EL (cell line): ENCODE measurements around the gene CLDN5.

Source experiments
- DNase-seq: peaks from one replicate; pipeline ENCODE4 v3.0.0-alpha.2; 2016

The CLDN5 gene

DNA sequence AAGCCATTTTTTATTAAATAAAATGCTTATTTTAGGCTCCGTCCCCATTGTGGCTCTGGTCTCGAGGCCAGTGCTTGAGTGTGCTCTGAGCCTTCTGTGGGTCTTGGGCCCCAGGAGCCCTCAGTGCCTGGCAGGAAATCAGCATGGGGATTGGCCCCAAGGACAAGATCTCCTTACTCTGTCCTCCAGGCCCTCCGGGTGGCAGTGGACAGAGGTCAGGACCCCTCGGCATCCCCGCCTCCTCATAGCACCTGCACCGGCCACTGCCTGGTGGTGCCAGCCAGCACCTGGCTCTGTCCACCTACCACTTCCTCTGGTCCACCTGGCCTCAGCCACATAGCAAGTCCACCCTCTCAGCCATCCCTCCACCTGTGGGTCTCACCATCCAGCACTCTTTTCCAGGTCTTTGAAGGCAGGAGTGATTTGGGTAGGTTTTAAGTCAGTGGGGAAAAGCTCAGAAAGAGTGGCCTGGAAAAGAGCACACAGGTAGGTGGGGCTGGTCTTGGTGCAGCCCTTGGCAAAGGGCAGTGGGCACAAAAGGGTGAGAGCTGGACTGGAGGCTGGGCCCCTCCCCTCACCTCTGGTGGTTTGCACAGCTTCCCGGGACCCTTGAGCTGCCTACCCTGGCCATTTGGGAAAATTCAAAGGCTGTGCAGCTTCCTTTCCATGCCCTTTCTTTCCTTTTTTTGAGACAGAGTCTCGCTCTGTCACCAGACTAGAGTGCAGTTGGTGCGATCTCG, 3.5 kb downstream of the CLDN5 start:
- DNase-seq = no peak

DNA sequence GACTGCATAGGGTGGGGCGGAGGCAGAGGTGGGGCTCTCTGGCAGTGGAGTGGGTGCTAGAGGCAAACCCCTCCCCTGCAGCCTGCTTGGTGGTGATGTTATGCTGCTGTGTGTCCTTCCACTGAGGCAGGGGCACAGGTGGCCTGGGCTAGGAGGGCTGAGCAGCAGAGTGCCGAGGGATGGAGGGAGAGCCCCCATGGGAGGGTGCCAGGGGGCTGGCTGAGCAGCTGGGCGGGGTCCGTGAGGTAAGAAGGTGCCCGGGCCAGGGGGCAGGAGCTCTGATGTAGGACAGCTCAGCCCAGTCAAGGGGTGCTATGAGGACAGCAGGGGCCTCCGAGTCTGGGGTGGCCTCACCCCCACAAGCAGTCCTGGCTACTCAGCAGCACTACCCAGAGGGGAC, 4.2 kb downstream of the CLDN5 start:
- no peak for DNase-seq

DNA sequence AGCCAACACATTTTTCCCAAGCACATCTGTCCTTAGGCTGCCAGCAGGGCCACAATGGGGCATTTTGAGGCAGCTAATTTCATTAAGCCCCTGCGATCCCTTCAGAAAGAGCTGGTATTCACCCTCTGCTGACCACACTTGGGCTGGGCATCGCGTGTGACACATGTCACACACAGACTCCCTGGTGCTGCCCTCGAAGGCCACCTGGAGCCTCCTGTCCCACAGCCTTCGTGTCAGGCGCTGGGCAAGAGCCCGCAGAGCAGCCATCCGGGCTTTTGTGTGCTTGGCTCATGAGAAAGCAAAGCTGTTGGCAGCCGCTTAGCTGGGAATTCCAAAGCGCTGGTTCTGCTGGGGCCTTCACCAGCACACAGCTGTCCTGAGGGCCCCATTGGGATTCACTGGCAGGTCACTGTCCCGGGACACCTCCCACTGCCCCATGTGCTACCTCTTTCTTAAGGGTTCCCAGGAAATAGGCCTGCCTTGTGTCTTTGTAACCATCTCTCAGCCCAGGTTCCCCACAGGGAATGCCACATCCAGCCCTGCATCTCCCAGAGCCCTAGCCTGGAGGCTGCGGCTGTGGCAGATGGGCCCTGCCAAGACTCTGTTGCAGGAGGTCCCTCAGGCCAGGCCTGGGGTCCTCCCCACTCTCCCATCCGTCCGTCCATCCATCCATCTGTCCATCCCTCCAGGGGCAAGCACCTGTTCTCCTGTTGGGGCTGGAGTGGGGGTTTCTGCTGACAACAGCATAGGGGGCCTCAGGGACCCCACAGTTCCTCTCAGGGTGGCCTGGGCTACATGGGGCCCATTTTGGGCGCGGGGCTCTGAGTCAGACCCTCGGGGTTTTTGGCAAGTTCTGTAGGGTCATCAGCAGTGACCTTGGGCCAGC, 4.9 kb downstream of the CLDN5 start:
- no peak for DNase-seq

DNA sequence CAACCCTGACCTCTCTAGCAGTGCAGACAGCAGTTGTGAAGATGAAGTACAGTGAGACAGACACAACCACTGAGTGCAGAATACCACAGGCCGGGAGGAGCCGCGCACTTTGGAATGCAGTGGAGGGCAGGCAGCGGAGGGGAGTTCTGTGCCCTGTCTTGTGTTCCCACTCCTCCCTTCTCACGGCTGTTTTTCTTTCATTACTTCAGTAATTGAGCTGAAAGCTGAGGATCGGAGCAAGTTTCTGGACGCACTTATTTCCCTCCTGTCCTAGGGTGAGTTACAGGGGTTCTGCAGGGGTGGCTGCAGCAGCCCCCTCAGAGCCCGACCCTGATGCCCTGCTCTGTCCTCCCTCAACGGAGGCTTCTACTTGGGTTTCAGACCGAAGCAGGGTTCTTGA, 5.6 kb downstream of the CLDN5 start:
- no peak for DNase-seq

DNA sequence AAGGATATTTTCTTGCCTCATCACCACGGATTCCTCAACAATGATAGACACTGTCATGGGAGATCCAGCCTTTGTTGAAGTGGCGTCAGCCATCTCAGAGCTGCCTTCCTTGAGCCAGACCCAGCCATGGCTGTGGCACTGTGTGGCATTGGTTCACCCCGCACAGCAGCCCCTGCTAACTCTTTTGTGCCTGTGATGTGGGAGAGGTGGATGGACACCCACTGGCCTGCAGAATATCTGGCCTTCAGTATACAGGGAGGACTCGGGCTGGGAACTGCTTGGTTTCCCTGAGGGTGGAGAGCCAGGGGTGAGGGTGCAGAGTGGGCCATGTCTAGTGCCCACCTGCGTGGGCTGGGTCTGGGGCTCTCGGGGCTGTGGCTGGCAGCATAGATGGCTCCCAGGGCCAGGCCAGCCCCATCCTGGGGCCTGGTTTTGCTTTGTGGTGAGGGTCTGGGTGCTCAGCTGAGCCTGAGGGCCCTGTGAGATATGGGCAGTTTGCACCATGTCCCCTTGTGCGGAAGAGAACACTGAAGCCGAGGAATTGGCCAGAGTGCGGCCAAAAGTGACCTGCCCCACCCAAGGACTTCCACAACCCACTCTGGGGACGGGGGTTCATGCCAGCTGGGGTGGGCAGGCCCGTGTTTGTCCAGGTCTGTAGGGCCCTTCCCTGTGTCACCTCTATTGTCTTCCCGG, 6.1 kb downstream of the CLDN5 start:
- no peak for DNase-seq

DNA sequence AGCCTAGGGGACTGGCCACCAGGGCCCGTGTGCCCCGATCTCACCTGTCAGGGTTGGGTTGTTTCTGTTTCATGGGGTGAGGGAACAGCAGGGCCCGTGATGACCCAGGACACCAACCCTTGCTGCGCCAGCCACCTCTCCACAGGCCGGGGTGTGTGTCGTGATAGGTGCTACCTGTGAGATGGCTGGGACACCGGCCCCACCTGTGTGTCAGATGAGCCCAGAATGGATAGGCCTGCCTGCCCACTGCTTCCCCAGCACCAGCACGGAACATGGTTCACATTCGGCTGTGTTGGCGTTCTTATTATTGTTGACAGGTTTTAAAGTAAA, 7.1 kb downstream of the CLDN5 start:
- DNase-seq = no peak

DNA sequence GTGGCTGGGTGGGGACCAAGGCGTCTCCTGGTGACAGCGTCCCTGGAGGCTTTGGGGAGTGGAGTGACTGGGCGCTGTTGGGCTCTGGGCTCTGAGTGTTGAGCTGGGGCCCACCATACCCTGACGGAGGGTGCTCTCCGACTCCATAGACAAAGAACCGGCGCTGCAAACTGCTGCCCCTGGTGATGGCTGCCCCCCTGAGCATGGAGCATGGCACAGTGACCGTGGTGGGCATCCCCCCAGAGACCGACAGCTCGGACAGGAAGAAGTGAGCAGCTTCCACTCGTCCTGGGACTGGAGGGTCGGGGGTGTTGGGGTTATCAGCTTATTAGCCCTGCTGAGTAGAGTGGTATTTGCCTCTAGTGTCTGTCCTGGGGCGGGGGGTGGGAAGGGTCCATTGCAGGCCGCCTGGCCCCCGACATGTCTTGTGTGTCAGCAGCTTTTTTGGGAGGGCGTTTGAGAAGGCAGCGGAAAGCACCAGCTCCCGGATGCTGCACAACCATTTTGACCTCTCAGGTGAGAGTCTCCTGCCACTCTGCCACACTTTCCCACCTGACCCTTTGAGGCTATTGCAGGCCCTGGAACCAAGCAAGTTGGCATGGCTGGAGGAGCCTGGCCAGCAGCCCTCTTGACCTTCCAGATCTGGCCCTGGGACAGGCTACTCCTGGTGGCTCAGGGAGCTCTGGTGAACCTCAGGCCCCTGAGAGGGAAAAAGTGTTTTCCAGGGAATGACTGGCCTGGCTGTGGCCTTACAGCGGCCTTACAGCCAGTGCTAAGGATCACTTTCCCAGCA, 7.6 kb downstream of the CLDN5 start:
- no peak for DNase-seq

DNA sequence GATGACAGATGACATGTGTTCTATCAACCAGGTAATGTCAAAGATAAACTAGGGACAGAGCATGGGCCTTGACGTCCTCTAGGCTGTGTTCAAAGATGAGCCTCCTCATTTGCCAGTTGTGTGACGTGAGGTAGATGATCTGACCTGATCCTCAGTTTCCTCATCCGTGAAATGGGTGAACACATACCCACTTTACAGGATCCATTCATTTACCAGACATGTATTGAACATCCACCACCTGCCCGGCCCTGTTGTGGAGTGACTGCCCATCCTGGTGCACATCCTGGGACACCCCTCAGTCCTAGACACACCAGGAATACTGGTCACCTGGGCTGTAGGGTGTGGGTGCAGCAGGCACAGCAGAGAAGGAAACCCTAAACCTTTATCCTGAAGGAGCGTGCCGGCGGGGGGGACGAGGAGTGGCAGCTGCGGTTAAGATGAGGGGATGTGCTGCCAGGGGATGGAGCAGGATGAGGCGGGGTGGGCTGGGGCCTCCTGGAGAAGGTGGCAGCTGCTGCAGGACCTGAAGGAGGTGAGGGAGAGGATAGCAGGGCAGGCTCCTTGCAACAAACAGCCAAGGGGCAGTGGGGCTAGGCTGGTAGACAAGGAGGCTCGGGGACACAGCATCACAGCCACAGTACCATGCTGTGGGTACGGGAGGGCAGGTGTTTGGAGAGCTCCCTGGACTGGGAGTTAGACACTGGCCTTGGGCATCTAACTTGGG, 8.4 kb downstream of the CLDN5 start:
- no peak for DNase-seq

DNA sequence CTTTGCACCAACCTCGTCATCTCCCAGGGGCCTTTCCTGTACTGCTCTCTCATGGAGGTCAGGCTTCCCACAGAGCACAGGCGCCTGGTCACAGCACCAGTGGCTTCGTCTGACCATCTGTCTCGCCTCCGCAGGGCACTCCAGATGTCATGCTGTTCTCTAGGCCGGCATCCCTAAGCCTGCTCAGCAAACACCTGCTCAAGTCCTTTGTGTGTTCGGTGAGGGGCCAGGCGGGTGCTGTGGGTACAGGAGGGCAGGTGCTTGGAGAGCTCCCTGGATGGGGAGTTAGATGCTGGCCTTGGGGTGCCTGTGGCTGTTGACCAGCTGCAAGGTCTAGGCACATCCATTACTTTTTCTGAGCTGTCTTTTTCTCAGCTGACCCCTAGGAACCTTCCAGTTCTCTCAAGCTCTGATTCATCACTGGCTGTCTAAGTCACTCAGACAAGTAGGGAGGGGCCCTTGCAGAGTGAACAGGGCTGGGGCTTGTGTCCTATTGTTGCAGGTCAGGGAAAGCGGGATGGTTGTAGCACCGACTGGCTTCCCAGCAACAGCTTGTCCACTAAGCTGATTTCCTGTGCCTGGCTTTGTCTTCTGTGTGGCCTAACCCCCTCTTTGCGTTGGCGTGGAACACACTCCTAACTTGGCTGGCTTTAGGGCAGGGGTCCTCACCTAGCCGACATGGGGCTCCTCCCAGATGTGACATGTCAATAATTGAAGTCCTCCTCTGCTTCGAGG, 9.2 kb downstream of the CLDN5 start:
- DNase-seq = no peak

DNA sequence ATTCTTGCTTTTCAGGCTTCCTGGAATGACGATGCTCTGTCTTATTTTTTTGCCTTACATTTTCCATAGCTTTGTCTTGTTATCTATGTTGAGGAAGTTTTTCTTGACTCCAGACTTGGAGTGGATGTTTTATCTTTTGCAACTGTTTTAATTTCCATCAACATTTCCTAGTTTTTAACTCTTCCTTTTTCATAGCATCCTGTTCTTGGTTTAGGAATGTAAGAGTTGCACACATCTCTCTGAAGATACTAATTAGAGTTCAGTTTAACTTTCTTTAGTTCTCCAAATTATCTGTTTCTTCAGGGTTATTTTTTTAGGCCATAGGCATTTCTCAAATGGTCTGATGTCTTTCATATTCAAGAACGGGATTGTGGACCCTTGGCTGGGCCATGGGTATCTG, 10.4 kb downstream of the CLDN5 start:
- DNase-seq = no peak

DNA sequence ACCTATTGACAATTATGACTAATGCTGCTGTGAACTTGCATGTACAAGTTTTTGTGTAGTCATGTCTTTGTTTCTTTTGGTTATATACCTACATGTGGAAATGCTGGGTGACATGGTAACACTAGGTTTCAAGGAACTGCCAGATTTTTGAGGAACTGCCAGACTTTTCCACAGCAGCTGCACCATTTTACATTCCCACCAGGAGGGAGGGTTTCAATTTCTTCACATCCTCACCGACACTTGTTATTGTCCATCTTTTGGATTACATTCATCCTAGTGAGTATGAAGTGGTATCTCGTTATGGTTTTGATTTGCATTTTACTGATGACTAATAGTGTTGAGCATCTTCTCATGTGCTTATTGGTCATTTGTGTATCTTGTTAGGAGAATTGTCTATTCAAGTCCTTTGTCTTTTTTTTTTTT, 13.3 kb downstream of the CLDN5 start:
- DNase-seq = no peak

DNA sequence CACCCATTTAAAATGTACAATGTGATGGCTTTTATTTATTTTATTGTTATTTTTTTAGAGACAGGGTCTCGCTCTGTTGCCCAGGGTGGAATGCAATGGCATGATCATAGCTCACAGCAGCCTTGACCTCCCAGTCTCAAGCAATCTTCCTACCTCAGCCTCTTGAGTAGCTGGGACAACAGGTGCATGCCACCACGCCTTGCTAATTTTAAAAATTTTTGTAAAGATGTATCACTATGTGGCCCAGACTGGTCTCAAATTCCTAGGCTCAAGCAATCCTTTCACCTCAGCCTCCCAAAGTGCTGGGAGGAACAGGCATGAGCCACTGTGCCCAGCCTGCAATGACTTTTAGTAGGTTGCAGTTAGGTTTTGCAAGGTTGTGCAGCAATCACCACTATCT, 14.3 kb downstream of the CLDN5 start:
- no peak for DNase-seq

DNA sequence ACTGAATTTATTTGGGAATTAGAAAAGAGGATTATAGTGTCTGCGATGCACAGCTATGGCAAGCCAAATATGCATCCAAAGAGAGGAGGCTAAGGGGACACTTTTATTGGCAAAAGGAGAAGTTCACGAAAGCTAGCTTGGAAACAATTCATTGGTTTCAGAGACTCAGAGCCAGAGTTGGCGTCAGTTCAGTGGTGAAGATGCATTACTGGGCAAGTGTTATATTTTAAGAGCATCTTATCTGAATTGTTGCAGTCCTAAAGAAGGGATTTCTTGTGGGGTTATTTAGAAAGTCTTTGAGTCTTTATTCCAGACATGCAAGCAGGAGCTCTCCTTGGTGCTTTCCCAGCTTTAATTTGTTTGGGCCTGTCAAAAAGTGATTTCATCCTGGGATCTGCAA, 15.0 kb downstream of the CLDN5 start:
- no peak for DNase-seq

DNA sequence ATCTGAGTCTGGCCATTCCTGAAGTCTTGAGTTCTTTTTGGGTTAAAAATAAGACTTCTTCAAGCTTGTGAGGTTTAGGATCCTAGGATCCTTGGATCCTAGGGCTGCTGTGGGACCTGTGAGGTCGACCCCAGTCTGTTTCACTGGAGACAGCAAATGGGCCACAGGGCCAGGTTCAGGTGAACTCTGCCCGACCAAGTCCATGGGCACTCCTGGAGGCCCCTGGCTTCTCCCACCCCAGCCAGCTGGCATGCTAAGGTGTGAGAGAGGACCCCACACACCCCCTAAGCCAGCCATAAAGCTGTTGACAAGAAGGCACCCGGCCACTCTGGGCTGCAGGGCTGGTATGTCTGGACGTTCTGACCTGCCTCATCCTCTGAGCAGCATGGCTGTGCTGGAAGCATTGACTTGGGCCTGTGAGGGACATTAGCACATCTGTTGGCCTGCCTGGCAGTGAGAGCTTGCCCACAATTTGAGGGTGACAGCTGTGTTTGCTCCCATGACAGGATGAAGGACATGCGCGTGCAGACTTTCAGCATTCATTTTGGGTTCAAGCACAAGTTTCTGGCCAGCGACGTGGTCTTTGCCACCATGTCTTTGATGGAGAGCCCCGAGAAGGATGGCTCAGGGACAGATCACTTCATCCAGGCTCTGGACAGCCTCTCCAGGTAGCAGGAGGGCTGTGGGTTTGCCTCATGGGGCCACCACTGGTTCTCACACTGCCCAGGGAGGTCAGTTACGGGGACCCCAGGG, 16.0 kb downstream of the CLDN5 start:
- no peak for DNase-seq

DNA sequence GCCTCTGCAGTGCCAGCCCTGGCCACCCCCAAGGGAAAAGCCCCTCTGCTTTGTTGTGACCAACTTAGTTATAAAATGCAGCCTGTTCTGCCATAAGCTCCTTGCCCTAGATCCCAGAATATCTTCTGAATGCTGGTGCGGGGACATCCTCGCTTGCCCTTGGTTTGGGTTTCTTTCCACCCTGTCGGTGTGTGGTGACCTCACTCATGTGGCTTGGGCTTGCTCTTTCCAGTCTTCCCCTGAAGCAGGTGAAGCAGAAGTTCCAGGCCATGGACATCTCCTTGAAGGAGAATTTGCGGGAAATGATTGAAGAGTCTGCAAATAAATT, 16.7 kb downstream of the CLDN5 start:
- no peak for DNase-seq

DNA sequence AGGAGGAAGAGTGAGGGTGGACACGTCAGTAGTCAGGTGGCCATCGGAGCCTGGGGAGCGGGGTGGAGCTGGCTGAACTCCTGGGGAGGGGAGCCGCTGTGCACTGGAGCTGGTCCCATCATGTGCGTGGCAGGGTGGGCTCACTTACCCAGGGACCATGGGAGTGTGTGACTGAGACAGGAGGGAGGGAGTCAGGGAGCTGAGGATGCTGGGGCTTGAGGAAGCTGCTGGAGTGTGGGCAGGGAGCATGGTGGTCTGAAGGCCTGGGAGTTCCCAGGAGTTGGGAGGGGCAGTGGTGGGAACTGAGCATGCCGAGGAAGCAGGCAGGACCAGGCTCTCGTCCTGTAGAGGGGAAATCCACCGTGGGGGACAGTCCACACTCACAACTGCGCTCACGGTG, 18.0 kb downstream of the CLDN5 start:
- no peak for DNase-seq

DNA sequence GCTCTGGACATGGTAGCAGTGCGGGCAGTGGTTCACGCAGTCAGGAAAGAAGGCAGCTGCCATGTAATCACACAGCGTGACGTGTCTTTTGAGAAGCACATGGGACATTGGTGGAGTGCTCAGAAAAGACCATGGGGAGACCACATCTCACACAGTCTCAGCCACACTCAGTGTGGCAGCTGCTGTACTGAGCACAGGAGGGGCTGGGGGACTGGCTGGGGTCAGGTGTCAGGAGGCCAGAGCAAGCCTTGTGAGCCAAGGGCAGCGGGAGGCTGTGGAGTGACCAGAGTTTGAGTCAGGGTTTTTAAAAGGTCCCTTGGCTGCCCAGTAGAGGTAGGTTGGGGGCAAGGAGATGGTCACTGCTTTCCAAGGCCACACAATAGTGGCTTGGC, 18.5 kb downstream of the CLDN5 start:
- no peak for DNase-seq

DNA sequence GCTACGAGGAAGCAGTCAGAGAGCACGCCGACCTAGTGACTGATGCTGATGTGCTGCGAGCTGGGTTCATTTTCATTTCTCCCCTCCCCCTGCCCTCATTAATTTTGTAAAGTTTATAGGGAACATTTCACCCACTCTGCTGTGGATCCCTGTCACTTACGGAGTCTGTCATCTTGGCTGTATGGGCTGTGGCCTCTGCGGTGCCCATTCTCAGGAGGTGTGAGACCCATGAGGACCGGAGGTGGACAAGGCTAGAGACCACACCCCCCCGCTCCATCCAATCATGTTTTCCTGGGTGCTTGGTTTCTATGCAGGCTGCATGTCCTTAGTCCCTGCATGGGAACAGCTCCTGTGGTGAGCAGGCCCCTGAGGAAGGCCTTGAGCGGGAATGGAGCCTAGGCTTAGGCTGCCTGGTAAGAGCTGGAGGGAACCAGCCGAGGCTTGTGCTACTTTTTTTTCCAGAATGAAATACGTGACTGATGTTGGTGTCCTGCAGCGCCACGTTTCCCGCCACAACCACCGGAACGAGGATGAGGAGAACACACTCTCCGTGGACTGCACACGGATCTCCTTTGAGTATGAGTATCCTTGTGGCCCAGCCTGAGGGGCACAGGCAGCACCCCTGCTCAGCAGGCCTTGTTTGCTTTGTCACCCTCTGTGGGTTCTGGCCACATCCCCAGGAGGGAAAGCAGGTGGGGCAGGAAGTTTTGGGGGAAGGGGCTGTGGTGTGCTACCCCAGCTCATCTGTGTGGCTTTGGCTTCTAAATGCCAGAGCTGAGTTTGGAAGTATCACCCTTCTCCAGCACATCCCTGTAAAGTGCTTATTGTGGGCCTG, 19.1 kb downstream of the CLDN5 start:
- no peak for DNase-seq

DNA sequence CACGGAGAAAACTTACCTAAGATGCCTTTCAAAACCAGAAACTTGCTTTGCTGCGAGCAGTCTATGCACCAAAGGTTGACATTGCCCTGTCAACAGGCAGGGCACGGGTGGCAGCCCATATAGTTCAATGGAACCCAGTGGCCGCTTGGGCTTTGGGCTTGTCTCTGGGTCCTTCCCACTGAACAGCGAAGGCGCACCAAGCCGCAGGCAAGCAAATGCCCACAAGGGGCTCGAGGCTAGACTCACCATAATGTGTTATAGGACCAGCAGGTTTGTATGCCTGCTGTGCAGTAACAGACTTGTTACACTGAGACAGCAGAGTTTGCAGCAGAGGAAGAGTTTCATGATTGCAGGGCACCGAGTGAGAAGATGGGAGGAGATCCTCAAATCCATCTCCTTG, 20.3 kb downstream of the CLDN5 start:
- no peak for DNase-seq

DNA sequence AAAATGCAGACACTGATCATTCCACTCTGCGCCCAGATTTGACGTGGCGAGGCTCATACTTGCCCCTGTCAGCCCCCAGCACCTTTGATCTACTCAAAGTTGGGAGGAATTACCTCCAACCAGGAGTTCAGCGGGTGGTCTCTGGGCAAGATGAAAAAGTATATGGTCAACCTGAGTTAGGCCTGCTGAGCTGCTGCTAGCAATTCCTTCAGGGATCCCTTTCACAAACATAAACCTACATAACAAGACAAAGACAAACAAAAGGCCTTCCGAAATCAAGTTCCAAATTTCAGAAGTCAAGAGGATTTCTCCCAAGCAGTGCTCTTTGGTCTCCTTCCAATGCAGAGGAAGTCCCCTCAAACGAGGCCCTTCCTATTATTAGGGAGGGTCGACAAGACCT, 20.8 kb downstream of the CLDN5 start:
- no peak for DNase-seq
